Measurements from ENCODE around the gene AGAP6.
"Not testable (repeated sequence)": the region's sequence is repeated elsewhere in the genome, so short reads cannot be mapped to it uniquely, and the experiment has no call there.

The AGAP6 gene

DNA sequence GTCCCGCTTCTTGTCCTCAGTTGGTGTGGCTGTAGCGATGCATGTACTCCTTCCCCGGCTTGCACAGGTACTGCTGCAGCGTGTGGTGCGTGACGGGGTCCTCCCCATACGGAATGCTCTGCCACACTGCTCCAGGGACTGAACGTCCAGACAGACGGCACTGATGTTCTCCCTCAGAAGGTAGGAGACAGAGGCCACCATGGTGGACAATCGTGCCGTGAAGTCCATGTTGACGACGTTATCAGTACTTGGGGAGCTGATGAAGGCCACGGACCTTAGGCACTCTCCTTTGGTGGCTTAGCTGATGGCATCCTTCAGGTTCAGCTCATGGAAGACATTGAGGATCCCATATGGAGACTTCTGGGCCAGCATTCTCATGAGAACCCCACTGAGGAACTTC lies 37.4 kb downstream of the AGAP6 start:
- DNase-seq: no peak

DNA sequence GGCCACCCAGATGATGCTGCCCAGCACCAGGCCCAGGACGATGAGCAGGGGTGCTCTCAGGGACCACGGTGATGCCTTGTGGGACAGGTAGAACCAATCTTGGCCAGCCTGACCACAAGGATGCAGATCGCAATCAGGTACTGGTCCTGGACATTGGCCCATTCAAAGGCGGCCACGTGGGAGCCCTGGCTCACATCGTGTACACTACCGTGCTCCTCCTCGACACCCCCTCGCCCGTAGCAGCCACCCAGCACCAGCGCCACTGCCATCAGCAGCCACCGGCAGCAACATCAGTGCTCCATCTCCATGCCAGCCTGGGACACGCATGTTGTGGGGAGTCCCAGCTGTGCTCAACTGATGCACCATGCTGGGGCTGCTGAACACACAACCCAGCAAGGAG lies 39.0 kb downstream of the AGAP6 start:
- no peak for DNase-seq

DNA sequence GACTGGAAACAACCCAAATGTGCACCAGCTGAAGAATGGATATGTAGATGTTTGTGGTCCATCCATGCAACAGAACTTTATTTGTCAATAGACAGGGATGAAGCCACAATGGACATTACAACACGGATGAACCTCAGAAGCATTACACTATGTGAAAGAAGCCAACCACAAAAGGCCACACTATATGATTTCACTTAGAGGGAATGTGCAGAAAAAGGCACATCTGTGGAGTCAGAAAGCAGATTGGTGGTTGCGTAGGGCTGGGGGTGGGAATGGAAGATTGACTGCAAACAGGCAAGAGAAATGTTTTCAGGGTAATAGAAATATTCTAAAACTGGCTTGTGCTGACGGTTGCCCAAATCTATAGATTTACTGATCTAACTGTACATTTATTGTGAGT lies 45.3 kb downstream of the AGAP6 start:
- DNase-seq: no peak

DNA sequence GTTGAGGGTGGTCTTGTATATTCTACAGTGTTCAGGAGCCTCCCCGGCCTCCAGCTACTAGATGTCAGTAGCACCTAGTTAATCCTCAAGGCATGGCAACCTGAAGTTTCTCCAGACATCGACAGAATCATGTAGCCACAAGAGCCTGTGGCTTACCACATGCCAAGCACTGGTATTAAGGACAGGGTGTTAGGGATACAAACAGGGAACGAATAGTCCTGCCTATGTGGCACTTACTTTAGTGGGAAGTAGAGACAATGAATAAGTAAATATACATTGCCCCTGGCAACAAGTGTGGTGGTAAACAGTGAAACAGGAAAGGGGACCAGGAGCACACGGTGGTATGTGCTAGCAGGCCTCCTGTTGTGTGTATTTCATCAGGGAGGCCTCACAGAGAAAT lies 47.1 kb downstream of the AGAP6 start:
- not testable (repeated sequence) for DNase-seq

DNA sequence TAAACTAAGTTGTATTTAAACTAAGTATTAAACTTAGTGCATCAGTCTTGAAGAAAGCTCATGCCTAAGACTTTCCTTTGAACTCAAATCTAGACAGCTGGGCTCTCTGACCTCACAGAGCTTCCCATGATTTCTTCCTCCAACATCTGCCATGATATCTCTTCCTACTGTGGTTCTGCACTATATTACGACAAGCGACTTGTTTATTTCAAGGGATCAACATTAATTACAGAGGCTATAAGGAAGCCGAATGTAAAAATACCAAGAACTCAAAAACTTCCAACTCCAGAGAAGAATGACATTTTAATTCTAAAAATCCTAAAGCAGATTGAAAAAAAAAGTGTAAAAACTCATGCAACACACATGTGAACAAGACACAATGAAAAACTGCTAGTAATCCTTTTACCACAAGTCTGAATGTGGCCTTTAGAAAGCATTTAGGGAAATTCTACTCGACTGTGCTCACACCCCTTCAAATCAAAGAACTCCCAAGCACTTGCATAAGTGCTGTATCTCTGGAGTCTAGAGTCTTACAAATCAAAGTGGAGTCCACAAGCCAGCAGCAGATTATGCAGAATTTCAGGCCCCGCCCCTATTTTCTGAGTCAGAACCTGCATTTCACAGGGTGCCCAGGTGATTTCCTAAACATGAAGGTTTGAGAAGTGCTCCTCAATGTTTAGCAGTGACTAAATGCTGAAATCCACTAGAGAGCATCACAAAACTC lies 56.9 kb downstream of the AGAP6 start:
- no peak for DNase-seq

DNA sequence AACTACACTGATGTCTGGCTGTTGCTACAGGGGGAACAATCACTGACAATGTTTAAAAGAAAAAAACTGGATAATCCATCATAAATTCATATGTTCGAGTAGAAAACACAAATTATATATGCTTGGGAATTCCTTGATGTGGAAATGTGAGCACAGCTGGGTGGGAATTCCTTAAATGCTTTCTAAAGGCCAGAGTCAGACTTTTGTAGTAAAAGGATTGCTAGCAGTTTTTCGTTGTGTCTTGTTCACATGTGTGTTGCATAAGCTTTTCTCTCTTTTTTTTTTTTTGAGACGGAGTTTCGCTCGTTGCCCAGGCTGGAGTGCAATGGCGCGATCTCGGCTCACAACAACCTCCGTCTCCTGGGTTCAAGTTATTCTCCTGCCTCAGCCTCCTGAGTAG lies 58.3 kb downstream of the AGAP6 start:
- DNase-seq: not testable (repeated sequence)

DNA sequence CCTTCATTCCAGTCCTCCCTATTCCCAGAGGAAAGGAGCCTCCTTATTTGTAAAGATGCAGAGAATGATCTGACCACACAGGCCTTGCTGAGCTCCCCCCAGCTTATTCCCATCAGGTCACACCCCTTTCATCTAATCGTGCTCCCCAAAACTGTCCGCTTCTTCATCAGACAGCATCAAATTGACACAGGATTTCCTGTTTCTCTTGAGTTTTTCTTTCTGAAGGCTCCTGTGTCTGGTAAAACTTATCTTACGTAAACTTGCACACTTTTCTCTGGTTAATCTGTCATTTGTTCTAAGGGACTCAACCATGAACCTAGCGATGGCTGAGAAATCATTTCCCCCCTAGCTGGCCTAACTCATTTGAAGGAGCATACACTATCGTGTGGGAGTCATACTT lies 59.4 kb downstream of the AGAP6 start:
- not testable (repeated sequence) for DNase-seq

DNA sequence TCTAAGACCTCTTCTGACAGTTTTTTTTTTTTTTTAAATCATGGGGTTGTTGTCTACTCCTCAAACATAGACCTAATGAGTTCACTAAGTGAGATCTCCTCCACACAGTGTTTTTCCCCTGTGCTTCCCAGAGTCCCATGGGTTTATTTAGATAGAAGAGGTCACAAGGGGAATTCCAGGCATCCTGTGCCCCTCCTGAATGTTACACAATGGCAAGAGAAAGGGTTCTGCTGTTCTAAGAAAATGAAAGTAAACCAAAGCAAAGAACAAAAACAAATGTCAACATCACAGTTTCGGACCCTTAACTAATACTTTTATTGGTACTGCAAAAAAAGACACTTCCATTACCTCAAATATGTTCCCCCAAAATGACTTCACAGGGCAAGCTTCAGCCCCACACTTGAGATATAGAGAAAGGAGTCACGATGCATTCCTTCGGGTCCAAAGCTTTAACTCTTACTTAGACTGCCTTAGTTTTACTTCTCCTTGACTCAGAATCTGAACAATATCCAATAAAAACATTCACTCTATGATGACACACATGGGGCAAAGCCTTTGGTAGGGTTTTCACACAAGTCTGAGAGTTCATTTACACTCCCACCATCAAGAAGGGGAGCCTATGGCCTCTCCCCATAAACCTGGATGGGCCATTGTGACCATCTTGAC lies 63.9 kb downstream of the AGAP6 start:
- not testable (repeated sequence) for DNase-seq

DNA sequence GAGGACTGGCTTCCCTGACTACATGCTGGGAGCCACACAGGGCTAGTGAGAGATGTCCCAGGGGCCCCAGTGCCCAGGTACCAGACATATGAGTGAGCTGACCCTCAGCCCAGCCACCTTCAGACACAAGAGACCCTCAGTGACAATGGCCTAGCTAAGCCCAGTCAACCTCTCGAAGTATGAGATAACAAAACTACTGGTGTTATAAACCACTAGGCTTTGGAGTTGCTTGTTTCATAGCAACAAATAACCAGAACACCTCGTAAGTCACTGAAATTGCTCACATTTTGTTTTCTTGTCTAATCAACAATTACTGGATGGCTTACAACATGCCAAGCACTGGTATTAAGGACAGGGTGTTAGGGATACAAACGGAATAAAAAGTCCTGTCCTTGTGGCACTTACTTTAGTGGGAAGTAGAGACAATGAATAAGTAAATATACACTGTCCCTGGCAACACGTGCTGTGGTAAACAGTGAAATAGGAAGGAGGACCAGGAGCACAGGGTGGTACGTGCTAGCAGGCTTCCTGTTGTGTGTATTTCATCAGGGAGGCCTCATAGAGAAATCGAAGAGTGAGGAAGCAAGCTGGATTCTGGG lies 64.7 kb downstream of the AGAP6 start:
- DNase-seq: not testable (repeated sequence)

DNA sequence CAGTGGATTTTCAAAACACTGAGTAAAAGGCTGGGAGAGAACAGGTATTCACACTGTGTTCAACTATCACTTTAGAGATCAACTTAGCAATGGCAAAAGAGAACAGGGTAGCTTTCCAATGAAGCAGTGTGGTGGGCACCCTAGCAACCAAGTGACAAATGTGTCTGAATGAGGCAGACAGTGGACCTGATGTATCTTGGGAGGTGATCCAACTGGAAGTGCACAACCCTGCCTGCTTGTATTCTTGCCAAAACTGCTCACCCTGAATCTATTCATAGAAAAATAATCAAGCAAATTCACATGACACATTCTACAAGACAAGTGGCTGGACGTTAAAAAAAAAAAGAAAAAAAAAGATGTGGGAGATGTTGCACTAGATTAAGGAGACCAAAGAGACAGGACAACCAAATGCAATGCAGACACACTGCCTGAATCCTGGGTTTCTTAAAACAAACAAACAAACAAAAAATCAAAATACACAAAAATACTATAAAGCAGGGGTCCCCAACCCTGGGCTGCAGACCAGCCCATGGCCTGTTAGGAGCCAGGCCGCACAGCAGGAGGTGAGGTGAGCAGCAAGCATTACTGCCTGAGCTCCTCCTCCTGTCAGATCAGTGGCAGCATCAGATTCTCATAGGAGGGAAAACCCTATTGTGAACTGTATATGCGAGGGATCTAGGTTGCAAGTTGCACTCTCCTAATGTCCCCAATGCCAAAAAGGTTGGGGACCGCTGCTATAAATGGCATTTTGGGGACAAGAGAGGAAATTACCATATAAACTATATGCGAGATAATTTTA lies 67.5 kb downstream of the AGAP6 start:
- not testable (repeated sequence) for DNase-seq

DNA sequence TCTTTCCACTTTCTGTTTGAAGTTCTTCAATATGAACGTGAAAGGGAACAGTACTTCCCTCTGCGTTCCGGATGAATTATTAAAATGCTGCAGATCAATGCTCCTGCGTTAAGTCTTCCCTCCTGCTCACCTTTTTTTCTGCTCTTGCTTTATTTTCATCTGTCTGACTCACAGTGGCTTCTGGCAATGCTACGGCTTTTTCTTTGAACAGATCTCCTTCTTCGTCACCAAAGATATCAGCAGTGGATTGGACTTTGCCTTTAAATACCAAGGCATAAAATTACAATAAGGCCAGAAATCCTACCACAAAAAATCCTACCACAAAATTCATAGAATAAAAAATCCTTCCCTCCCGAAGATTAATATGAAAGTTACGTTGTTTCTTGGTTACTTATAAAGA lies 68.4 kb downstream of the AGAP6 start:
- not testable (repeated sequence) for DNase-seq

DNA sequence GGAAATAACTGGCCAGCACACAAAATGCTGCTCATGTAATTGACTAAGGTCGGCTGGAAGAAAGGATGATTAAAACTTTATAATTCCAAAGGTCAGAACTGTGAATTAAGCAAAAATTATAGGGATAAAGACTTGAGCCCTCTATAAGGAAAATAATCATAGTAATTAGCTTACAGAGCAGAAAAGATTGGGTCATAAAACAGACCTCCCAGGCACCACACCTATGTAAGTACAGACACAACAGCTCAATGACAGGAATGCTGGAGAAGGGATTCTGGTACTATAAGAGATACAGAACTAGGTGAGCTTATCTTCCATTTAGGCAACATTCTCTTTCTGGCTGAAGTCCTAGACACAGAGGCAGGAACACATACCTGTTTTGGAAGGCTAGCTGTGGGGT lies 70.5 kb downstream of the AGAP6 start:
- not testable (repeated sequence) for DNase-seq

DNA sequence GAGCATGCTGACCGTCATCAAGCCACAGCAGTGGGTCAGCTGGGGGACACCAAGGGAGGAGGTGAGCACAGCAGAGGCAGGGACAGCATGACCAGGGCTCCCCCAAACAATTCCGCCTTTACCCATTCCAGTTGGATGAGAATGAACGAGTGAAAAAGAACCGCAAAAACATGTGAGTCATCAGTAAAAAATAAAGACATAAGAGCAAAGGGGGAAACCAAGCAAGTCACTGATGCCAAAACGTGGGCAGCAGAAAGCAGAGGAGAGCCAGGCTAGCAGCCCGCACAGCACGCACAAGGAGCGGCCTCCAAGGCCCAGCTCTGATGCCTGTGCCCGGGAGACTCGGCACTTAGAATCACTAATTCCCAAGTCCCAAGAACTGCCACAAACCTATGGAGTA lies 71.7 kb downstream of the AGAP6 start:
- DNase-seq: not testable (repeated sequence)

Measured in activated gamma-delta T cell (primary cell).